ENCODE data around the gene MGP.

DNA sequence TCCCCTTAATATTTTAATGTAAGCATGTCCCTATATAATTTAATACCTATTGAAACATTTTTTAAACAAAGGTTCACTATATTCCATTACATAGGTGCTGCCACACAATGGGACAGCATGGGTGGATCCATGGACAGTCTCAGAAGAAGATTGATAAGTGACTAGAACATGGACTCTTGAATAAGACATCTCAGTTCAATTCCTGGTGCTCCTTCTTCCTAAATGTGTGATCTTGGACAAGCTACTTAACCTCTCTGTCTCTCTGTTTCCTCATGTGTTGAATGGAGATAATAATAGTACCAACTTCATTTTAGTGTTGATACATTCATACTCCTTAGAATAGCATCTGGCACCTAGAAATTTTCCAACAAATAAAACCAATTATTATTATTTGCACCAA lies 41.3 kb downstream of the MGP start:
- no peak for TF ChIP-seq CTCF (conservative IDR thresholded peaks at IDR 0.05; ENCODE audit: low read length)
- no peak for TF ChIP-seq EZH2phosphoT487 (IDR thresholded peaks at IDR 0.05; ENCODE audit: borderline replicate concordance, low read depth, low read length)

Measured in OCI-LY7 (cell line).